GM21423 (cell line): ENCODE measurements around the gene GASK1A.

Source experiments
- ATAC-seq: cut with Tn5 transposase; IDR thresholded peaks from one replicate; pipeline ENCODE4 v1.9.1; 2021; ENCODE audit warnings: mild to moderate bottlenecking, moderate library complexity; ENCODE audit not compliant: unreplicated experiment

The GASK1A gene

DNA sequence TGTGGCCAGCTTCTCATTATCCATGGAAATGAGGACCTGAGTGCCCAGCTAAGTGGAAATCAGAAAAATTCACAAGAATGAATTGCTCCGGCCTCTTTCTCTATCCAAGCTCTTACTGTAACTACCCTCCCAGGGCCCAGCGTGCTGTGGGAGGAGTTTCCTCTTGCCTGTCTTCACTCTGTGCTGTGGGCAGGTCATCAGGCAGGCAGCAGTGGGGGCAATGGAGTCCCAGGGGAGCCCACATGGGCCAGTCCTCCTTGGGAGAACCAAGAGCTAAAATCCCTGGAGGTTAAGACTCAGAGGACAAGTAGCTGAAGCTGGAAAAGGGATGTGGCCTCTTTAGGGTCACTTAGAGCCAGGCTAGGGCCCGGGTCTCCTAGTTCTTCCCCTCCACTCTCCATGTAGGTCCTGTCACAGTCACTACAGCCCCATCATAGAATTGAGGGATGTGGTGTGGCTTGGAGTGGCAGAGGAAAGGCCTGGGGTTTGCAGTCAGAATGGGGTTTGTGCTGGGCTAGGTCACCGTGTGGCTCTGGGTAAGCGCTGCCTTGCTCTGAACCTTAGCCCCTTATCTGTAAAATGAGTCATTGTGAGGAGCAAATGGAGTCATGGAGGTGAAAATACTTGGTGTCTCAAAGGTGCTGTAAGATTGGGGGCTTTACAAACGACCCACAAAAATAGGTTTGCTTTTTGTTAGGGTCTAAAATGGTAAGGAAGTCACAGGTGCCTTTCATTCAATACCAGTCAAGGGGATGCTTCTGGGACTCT, 3.7 kb downstream of the GASK1A start:
- ATAC-seq = no peak

DNA sequence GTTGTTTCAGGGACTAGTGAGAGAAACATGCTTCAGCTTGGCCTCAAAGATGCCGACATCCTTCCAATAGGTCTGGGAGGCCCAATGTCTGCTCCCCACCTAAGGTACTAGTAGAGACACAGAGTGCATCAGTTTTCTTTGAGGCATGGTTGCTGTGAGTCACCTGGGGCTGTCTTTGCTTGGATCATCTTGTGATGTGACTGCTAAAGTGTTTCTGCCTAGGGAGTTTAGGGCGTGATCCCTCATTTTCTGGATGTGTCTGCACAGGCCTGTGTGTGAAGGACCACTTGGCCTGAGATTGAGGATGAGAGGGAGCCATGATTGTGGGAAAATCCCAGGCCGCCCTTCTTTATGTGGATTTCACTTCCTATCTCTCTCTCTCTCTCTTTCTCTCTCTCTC, 4.8 kb downstream of the GASK1A start:
- no peak for ATAC-seq

DNA sequence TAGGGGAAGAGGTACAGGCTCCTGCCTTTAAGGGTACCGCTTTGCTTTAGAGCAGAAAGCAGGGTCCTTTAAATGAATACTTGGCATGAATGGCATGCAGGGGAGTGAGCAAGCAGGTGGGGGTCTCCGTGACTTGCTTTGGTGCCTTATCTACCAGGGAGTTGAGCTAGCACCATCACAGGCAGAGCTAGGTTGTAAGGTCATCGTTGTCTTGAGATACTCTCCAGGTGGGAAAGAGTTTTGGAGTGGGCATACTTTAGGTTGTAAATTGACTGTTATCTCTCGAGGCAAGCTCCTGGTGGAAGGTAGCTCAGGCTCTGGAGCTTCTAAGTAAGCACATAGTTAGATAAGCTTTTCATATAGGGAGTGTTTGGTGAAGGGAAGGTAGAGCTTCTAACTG, 5.6 kb downstream of the GASK1A start:
- no peak for ATAC-seq

DNA sequence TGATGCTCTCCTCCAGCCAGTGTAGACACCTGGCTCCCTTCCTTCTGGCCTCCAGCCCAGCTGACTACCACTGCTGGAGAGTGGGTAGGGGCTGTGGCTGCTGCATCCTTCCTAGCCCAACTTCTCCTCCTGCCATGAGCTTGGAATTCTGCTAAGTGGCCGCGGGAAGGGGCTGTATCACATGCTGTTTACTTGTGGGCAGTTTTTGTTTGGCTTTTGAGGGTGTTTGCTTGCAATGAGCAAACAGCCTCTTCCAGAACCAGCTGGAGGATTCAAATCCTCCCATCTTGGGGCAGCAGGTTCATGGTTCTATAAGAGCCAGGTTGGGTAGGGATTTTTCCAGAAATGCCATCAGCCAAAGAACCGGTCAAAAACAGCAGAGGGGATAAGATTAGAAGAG, 9.0 kb downstream of the GASK1A start:
- no peak for ATAC-seq

DNA sequence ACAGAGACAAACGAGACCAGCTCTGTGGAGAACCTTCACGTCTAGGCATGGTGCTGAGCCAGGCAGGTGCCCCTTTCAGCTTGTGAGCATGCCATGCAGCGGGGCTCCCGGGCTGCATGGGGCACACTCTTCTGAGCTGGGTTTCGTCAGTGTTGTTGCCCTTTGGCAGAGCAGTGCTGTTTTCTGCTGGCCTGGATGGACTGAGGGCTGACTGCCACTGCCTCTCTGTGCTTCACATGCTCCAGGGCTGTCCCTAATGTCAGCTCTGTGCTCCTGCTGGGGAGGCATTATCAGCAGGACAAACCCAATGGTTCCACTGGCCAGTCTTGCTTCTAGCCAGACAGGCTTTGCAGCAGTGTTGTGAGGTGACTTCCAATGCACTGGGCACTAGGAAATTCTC, 9.5 kb downstream of the GASK1A start:
- ATAC-seq = no peak

DNA sequence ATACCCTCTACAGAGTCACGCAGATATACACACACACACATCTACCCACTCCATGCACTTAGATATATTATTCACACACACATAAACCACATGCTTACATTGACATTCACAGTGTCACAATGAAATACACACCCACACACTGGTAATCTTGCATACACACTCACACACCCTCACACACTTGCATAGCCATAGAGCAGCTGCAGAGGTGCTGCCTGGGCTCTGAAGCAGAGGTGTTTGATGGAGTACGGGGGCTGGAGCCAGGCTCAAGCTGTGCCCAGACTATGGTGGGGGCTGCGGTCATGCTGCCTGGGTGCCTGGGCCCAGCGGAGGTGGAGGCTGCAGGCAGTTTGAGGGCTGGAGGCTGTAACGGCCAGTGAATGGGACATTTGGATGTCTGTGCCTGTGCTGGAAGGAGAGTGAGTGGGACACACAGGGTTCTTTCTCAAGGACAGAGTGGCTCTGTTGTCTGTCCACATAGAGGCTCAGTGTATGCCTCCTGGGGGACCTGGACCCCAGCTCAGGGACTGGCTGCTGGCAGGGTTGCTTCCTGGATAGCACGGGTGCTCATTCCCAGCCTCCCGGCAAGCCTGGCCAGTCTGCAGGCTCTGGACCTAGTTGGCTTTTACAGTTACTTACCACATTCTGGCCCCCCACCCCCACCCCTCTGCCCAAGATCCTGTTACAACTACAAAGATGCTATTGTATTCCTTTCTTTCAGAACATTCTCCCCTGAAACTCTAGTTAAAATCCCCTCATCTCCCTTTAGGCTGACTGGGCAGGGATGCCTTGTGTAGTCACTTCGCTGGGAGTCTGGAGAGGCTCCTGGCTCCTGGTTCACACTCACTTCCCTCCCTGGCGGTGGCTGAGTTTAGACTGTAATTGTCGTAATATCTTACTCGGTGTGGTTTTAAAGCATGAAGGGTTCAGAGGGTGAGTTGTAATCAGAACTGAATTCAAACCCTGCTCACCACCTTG, 12.5 kb downstream of the GASK1A start:
- ATAC-seq = no peak

DNA sequence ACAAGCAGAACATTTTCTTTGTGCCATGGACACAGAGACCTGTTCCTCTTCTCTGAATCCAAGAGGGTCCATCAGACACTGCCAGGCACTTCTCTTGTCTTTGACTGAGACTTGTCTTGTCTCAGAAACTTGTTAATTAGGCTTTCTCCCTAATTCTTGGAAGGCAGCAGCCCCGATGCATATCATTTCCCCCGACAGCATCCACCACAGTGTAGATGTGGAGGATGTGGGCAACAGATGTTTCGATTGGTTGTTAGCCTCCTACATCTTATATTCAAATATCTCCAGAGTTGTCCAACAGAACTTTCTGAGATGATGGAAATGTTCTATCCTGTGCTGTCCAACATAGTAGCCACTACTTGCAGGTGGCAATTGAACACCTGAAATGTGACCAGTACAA, 15.5 kb downstream of the GASK1A start:
- ATAC-seq = no peak

DNA sequence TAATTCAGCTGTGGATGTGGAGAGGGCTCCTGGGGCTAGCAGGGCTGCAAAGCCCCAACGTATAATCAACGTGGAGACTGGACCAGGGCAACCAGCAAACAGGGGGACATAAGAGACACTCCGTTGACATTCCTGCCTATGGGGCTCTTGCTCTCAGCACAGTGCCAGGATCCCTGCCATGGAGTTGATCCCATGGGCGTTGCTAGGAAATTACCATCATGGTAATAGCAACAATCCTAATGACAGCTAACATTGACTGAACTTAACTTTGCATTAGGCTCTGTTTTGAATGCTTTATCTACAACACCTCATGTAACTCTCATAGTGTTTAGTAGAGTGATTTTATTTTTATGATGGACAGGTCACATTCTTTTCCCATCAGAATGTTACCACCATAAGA, 16.9 kb downstream of the GASK1A start:
- ATAC-seq = no peak

DNA sequence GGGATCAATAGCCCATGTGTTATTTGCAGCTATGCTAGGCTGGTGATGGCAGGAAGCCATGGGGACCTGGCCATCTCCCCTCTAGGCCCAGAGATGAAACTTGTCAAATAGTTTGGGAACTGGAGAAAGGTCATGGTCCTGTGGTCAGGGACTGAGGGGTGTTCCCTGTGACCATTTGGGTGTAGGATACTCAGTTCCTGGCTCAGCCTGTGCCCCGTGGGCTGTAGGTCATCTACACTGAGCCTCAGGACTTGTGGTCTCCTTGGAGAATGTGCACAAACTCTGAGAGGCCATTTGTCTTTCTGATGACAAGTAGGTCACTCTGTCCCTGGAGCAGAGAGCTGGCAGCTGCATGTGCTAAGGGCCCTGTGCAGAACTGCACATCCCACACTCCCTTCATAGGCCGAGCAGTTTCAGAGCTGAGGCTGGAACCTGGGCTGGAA, 17.5 kb downstream of the GASK1A start:
- ATAC-seq = no peak

DNA sequence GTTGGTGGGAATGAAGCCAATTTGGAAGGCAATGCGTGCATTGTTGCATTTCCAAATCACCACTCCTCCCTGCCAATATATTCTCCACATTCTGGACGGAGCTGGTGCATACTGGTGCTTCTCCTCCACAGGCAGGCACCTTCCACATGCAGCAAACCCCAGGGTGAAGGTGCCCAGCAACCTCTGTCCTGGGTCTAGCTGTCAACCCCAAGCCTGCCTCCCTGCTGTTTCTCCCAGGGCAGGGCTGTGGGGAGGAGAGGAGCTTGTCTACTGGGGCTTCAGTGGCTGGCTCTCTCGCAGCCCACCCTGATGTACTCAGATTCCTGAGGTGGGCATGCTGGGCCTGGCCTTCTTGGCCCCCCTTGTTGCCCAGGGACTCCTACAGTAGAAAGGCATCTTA, 20.1 kb downstream of the GASK1A start:
- no peak for ATAC-seq

DNA sequence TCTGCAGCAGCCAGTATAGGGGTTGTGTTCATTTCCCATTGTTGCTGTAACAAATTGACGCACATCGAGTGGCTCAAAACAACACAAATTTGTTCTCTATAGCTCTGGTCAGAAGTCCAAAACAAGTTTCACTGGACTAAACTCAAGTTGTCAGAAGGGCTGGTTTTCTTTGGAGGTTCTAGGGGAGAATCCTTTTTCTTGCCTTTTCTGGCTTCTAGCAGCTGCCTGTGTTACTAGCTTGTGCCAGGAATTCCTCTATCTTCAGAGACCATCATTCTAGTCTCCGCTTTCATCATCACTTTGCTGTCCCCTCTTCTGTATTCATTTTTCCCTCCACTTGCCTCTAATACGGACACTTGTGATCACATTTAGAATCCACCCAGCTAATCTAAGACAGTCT, 20.5 kb downstream of the GASK1A start:
- no peak for ATAC-seq

DNA sequence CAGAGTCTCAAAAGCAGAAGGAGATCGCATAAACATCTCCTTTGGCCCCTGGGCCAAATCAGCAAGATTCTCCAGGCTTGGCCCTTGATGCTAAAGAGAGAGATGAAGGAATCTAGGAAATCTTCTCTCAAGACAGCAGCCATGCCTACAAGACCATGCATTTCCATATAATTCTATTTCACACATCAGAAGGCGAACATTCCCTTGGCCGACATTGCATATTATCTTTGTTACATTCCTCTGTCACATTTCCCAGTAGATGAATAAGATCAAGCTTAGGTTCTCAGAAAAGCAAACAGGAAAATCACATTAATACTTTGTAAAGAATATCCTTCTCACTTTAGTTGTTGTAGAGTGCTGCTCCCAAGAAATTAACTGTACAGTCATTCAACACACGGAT, 21.3 kb downstream of the GASK1A start:
- no peak for ATAC-seq

DNA sequence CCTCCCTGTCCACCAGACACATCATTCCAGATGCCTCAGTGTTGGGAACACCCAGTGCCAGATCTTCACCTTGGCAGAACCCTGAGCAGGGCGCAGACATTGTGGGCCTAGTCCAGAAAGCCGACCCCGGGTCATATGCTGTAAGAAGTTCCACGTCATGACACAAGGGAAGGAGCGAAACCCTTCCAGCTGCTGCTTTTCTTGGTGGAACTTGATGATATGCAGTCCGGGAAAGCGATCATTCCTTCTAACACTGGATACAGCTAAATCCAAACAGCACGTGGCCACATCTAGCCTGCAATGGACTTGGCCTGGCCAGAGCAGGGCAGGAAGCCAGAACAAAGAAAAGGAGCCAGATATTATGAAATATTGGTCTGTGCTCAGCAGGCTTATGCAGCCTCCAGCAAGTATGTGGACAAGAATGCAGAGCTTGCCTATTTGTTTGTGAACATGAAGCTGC, 22.0 kb downstream of the GASK1A start:
- no peak for ATAC-seq

DNA sequence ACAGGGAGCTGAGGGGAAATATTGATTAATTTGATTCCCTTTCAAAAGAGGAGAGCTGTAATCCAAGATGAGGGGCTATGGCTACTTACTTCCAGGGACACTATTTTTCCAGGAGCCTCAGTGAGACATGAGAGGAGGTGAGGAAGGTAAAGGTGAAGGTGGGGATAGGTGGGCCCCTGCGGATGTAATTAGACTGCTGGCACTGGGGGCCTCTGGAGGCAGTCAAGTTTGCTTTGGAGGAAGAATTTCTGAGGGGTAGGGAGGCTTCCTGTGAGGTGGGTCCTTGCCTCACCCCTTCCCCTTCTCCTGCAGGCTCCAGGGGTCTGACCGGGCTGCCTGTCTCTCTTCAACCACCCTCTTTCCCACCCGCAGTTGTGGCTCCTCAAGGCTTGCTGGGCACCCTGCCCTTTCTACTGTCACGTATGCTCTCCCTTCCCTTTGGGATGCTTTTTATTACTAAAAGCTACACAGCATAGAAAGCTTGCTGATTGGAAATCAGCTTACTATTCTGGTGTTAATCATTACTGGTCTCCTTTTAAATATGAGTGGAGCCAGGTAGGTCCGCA, 22.5 kb downstream of the GASK1A start:
- ATAC-seq = no peak

DNA sequence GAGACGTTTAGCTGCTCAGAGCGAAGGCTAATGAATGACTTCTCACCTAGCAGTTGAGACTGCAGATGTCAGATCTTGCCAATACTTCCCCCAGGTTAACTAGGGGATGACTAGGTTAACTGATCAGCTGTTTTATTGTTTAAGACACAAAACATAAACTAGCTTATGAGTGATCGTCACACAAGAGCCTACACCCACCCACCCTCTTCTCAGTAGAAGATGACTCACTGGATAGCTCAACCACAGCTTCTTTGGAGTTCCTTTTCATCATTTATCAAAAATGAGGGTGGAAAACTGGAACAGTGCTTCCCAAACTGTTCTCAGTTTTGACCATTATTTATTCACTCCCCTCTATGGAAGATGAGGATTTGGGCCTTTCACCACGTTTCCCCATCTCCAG, 25.2 kb downstream of the GASK1A start:
- no peak for ATAC-seq

DNA sequence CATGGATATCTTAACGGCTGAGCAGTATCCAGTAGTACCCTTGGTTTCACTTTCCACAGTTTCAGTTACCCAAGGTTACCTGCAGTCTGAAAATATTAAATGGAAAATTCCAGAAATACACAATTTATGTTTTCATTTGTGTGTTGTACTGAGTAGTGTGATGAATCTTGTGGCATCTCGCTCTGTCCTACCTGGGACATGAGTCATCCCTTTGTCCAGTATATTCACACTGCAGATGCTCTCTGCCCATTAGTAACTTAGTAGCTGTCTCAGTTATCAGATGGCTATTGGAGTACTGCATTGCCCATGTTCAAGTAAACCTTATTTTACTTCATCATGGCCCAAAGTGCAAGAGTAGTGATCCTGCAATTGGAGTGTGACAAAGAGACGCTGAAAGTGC, 26.1 kb downstream of the GASK1A start:
- no peak for ATAC-seq

DNA sequence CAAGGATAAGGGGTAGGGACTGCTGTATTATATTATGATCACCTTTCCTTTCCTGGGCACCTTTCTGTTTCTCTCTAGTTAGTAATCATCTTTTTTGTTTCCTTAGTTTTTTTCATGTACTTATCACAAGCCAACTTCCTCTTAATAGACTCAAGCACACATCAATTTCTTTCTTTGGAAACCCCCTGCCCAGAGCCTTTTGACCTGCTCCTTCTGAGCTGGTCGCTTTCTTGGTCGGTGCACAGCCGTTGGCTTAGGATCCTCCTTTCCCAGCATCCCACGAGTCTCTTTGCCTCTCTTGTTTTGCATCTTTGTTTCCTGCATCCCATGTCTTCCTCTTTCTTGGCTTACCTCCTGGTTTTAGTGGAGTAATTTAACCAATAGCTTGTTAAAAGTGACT, 26.9 kb downstream of the GASK1A start:
- ATAC-seq = no peak

DNA sequence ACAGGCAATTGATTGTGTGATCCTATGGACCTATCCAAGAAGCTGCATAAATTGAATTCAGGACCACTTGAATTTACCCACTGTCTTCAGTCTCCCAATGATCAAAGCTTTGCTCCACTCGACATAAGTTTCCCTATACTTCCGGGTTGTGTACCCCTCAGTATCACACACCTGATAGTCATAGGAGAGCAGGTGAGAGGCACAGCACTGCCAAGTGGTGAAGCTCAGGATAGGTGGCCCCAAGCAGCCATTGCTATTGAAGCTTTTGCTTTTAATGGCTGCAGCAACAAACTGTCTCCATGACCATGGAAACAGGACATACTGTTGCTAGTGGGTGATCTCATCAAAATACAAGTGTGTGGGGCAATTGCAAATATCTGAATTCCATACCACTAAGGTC, 27.7 kb downstream of the GASK1A start:
- ATAC-seq = no peak

DNA sequence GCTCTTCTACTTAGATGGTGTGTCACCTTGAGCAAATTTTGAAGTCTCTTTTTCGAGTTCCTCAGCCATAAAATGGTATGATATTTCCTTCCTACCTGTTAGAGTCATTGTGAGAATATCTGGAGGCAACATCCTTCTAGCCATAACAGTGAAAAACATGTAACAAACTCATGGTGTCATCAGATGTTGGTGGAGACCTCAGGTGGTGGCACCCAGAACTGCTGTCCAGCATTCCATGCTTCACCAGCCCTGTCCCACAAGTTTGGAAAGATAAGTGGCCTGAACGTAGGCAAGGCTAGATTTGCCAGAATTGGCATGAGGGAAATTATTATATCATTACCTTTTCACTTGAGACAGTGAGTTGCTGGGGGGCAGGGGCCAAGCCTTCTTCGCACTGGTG, 30.4 kb downstream of the GASK1A start:
- no peak for ATAC-seq

DNA sequence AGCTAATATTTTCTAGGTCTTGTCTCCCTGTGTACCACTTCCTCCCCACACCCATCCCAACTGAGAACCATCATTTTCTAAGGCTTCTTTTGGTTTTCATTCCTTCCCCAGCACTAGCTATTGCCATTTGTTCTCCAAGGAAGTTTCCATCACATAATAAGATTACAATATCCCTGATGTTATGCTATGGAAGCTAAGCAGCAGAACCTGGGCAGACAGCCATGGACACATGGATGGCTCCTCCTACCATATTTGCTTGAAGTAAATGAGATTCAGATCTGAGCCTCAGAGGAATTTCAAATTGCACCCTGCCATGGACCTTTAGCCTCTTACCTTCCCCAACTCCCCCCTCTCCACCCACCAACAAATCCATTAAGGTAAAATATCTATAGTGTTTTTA, 31.5 kb downstream of the GASK1A start:
- ATAC-seq = no peak

DNA sequence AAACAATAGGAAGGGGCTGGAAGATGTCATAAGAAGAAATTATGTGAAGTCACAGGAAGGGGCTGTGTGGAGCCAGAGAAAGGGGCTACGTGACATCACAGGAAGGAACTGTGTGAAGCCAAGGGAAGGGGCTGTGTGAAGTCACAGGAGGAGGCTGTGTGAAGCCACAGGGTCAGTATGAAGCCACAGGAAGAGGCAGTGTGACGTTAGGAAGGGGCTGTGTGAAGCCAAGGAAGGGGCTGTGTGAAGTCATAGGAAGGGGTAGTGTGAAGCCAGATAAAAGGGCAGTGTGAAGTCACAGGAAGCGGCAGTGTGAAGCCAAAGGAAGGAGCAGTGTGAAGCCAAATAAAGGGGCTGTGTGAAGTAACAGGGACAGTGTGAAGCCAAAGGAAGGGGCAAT, 32.5 kb downstream of the GASK1A start:
- ATAC-seq = no peak

DNA sequence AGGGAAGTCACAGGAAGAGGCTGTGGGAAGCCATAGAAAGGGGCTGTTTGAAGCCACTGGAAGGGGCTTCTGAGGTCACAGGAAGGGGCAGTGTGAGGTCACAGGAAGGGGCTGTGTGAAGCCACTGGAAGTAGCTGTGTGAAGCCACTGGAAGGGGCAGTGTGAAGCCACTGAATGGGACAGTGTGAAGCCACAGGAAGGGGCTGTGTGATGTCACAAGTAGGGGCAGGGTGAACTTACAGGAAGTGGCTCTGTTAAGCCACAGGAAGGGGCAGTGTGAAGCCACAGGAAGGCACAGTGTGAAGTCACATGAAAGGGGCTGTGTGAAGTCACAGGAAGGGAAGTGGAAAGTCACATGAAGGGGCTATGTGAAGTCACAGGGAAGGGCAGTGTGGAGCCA, 33.1 kb downstream of the GASK1A start:
- no peak for ATAC-seq
